HEK293T (cell line): ENCODE results near the gene PLAGL2.

Experiments
- ARNT ChIP-seq: fragments of 450-650 bp; IDR thresholded peaks from 2 replicates; pipeline ENCODE4 v1.6.1; 2017; ENCODE audit warnings: mild to moderate bottlenecking
- BHLHE40 ChIP-seq: fragments of 450-650 bp; IDR thresholded peaks from 2 replicates; pipeline ENCODE4 v1.6.1; 2016; ENCODE audit warnings: mild to moderate bottlenecking, moderate library complexity, borderline replicate concordance
- FOXA1 ChIP-seq: fragments of 450-650 bp; IDR thresholded peaks from 2 replicates; pipeline ENCODE4 v1.6.1; 2016; ENCODE audit warnings: mild to moderate bottlenecking
- LEF1 ChIP-seq: fragments of 450-650 bp; IDR thresholded peaks from 2 replicates; pipeline ENCODE4 v1.6.1; 2017; ENCODE audit warnings: mild to moderate bottlenecking, borderline replicate concordance
- NFRKB ChIP-seq: fragments of 450-650 bp; IDR thresholded peaks from 2 replicates; pipeline ENCODE4 v1.6.1; 2016; ENCODE audit warnings: mild to moderate bottlenecking, moderate library complexity
- SP1 ChIP-seq: fragments of 450-650 bp; IDR thresholded peaks from 2 replicates; pipeline ENCODE4 v1.6.1; 2017
- SUZ12 ChIP-seq: fragments of 450-650 bp; IDR thresholded peaks from 2 replicates; pipeline ENCODE4 v1.6.1; 2016; ENCODE audit warnings: mild to moderate bottlenecking
- ZNF384 ChIP-seq: fragments of 450-650 bp; IDR thresholded peaks from 2 replicates; pipeline ENCODE4 v1.6.1; 2016
- TF ChIP-seq, protein P1 (sequence below): fragments of 450-650 bp; IDR thresholded peaks from 2 replicates; pipeline ENCODE4 v1.6.1; 2016

DNA sequence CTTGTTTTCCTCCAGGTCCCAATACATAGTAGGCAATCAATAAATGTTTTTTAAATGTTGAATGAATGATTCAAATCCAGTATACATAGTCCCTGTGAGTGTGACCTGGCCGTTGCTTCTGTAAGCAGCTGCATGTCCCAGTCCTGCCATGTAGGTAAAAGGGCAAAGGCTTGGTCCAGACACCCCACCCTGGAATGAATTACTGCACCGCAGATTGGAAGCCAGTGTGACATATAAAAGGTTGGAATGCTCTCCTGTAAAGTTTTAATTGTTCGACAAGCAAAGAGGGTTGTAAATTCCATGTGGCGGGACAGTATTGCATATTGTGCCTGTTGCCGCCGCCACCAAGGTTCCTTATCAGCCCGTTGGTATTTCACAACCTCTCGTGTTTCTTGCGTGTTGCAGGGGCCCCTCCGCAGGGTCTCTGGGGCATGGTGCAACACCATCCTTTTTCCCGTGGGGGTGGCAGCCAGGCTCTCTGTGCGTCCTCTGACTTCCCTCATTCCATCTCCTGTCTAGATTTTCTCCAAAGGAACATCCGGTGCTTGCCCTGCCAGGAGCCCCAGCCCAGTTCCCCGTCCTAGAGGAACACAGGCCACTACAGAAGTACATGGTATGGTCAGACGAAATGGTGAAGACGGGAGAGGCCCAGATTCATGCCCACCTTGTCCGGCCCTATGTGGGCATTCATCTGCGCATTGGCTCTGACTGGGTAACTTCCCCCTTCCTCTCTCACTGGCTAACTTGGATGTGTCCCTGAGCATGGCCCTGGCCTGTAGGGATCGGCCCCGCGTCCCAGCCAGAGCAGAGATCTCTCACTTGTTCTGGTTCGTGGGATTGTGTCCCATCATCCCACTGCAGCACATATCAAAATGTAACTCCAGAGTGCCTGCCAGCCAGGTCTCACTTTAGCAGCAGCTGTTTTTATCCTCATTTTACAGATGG is 20.5 kb upstream of the PLAGL2 start:
- TF ChIP-seq, protein P1, sequence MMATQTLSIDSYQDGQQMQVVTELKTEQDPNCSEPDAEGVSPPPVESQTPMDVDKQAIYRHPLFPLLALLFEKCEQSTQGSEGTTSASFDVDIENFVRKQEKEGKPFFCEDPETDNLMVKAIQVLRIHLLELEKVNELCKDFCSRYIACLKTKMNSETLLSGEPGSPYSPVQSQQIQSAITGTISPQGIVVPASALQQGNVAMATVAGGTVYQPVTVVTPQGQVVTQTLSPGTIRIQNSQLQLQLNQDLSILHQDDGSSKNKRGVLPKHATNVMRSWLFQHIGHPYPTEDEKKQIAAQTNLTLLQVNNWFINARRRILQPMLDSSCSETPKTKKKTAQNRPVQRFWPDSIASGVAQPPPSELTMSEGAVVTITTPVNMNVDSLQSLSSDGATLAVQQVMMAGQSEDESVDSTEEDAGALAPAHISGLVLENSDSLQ: no peak
- TF ChIP-seq LEF1: no peak
- no peak for TF ChIP-seq NFRKB
- no peak for TF ChIP-seq SP1
- no peak for TF ChIP-seq FOXA1
- TF ChIP-seq SUZ12: no peak
- no peak for TF ChIP-seq BHLHE40
- no peak for TF ChIP-seq ZNF384
- no peak for TF ChIP-seq ARNT
